IPS DF 19.7 (cell line): ENCODE data around the gene DNAJC3.

Source experiments
- DNase-seq: peaks from one replicate; pipeline ENCODE4 v3.0.0-alpha.2; 2013; ENCODE audit warnings: low read depth, low spot score

The DNAJC3 gene

DNA sequence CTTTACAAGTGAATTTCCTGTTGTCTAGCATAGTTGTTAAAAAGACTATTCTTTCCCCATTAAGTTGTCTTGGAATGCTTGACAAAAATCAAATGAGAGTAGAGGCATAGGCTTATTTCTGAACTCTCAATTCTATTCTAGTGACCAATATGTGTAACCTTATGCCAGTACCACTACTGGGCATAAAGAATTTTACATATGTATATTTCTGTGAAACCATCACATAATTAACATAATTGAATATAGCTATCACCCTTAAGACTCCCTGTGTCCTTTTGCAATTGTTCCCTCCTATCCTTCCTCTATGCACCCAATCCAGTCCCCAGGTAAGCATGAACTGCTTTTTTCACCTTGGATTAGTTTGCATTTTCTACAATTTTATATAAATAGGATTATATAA lies 165.0 kb downstream of the DNAJC3 start:
- DNase-seq, result no peak

DNA sequence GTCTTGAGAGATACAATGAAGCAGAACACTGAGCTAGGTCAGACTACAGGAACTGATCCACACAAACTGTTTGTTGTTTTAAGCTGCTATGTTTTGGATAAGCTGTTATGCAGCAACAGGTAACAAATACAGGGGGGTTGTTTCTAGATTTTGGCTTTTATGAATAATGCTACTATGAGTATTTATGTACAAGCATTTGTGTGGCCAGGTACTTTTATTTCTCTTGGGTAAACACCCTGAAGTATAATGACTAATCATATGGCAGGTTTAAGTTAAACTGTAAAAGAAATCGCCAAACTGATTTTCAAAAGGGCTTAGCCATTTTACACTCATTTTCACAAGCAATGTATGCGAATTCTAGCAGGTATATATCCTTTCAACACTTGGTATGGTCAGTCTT lies 166.0 kb downstream of the DNAJC3 start:
- no peak for DNase-seq
